OCI-LY1 (cell line): ENCODE results near the gene CREBRF.

Source experiments
- H2AFZ ChIP-seq: fragments of 200-600 bp; sonication (generic), shearing (Covaris generic); 2 replicates; pipeline ENCODE4 v1.6.0; 2014; ENCODE audit warnings: antibody characterized with exemption, mild to moderate bottlenecking, low read length
- H3F3A ChIP-seq: fragments of 200-600 bp; sonication (generic), shearing (Covaris generic); 2 replicates; pipeline ENCODE4 v1.6.0; 2014; ENCODE audit warnings: mild to moderate bottlenecking, antibody characterized with exemption, low read length, moderate library complexity; ENCODE audit not compliant: insufficient read depth
- H3K27ac ChIP-seq: fragments of 200-600 bp; sonication (generic); 2 replicates; pipeline ENCODE4 v1.5.1; 2014; ENCODE audit warnings: low read length, mixed run types, mild to moderate bottlenecking, low read depth; ENCODE audit not compliant: poor library complexity, severe bottlenecking
- H3K27me3 ChIP-seq: fragments of 200-600 bp; sonication (generic); 2 replicates; pipeline ENCODE4 v1.6.0; 2014; ENCODE audit warnings: antibody characterized with exemption, mild to moderate bottlenecking, low read length, moderate library complexity; ENCODE audit not compliant: insufficient read depth
- H3K36me3 ChIP-seq: fragments of 200-600 bp; sonication (generic); 2 replicates; pipeline ENCODE4 v1.6.1; 2014; ENCODE audit warnings: mild to moderate bottlenecking, antibody characterized with exemption, low read length, moderate library complexity, mixed read lengths; ENCODE audit not compliant: insufficient read depth
- H3K4me1 ChIP-seq: fragments of 200-600 bp; sonication (generic); 2 replicates; pipeline ENCODE4 v1.5.1; 2014; ENCODE audit warnings: mild to moderate bottlenecking, low read length, moderate library complexity; ENCODE audit not compliant: insufficient read depth, severe bottlenecking
- H3K4me2 ChIP-seq: fragments of 200-600 bp; sonication (generic), shearing (Covaris generic); 2 replicates; pipeline ENCODE4 v1.6.1; 2014; ENCODE audit warnings: low read length
- H3K4me3 ChIP-seq: fragments of 200-600 bp; sonication (generic); 2 replicates; pipeline ENCODE4 v1.5.1; 2014; ENCODE audit warnings: low read length, low read depth, mild to moderate bottlenecking, mixed read lengths; ENCODE audit not compliant: poor library complexity, severe bottlenecking
- H3K79me2 ChIP-seq: fragments of 200-600 bp; shearing (Covaris generic); 2 replicates; pipeline ENCODE4 v1.6.1; 2016; ENCODE audit warnings: mixed run types, low read length, mixed read lengths; ENCODE audit not compliant: insufficient read depth
- H3K9ac ChIP-seq: fragments of 200-600 bp; sonication (generic), shearing (Covaris generic); 2 replicates; pipeline ENCODE4 v1.6.1; 2014; ENCODE audit warnings: mild to moderate bottlenecking, low read length, mixed read lengths
- H3K9me2 ChIP-seq: fragments of 200-600 bp; sonication (generic), shearing (Covaris generic); 2 replicates; pipeline ENCODE4 v1.6.1; 2014; ENCODE audit warnings: low read depth, mild to moderate bottlenecking, low read length, mixed read lengths
- H3K9me3 ChIP-seq: fragments of 200-600 bp; shearing (Covaris generic); 2 replicates; pipeline ENCODE4 v1.6.1; 2014; ENCODE audit warnings: low read length, mixed read lengths
- H4K20me1 ChIP-seq: fragments of 200-600 bp; sonication (generic), shearing (Covaris generic); 2 replicates; pipeline ENCODE4 v1.6.0; 2016; ENCODE audit warnings: mild to moderate bottlenecking, low read length; ENCODE audit not compliant: insufficient read depth
- CTCF ChIP-seq: fragments of 200-600 bp; sonication (generic), shearing (Covaris generic); IDR thresholded peaks from 2 replicates; pipeline ENCODE4 v1.5.1; 2017; ENCODE audit warnings: mild to moderate bottlenecking, antibody characterized with exemption, low read length, moderate library complexity, mixed read lengths
- EZH2 ChIP-seq: fragments of 200-600 bp; sonication (generic), shearing (Covaris generic); IDR thresholded peaks from 2 replicates; pipeline ENCODE4 v1.8.0; 2017; ENCODE audit warnings: borderline replicate concordance, mixed run types, mild to moderate bottlenecking, antibody characterized with exemption, low read length, moderate library complexity, mixed read lengths

The CREBRF gene

GRCh38 chr5:173172166-173172565 is 116.0 kb downstream of the CREBRF start:
- Histone ChIP-seq H3K9ac (no peak overlapping the region), H4K20me1 (no peaks in the 10 kb centered on the region), H3K36me3 (no peaks in the 10 kb centered on the region), H3K9me2 (no peaks in the 10 kb centered on the region), H3K27ac (no peak overlapping the region), H3K4me1 (no peaks in the 10 kb centered on the region), H3K79me2 (no peaks in the 10 kb centered on the region), H3K4me3 (no peak overlapping the region), H3K27me3 (no peaks in the 10 kb centered on the region), H3F3A (no peaks in the 10 kb centered on the region), H2AFZ (no peak overlapping the region), H3K9me3 (no peaks in the 10 kb centered on the region), H3K4me2 (no peak overlapping the region)
- TF ChIP-seq EZH2 (no peak), CTCF (no peak)

- Histone ChIP-seq H2AFZ (no peak overlapping the region), H3K79me2 (no peaks in the 10 kb centered on the region), H3K4me3 (no peak overlapping the region), H3K27ac (no peak overlapping the region), H3K27me3 (no peaks in the 10 kb centered on the region), H4K20me1 (no peaks in the 10 kb centered on the region), H3K4me1 (no peaks in the 10 kb centered on the region), H3K9me2 (no peaks in the 10 kb centered on the region), H3K9me3 (no peaks in the 10 kb centered on the region), H3K4me2 (no peak overlapping the region), H3K36me3 (no peaks in the 10 kb centered on the region), H3K9ac (no peak overlapping the region), H3F3A (no peaks in the 10 kb centered on the region)
- TF ChIP-seq EZH2 (no peak), CTCF (no peak)
These were observed 119.4 kb downstream of the CREBRF start for GRCh38 chr5:173175523-173175922.

DNA sequence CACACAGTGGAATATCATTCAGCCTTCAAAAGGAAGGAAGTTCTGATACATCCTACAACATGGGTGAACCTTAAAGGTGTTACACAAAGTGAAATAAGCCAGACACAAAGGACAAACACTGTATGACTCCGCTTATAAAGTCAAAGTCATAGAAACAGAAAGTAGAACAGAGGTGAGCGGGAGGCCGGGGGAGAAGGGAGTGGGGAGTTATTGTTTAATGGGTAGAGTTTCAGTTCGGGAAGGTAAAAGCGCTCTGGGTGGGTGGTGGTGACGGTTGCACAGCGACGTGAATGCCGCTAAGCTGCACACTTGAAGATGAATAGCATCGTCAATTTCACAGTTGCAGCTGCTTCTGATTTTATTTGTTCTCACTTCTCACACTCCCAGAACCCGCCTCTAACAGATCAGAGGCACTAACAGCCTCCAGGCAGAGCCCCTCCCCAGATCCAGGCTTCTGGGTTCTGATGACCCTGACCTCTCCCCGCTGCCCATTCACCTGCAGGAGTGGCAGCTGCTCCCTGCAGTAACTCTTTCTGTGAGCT is 122.3 kb downstream of the CREBRF start:
- H3K9me3 ChIP-seq, result no peaks in the 10 kb centered on the region
- no peak overlapping the region for H3K4me2 ChIP-seq
- H4K20me1 ChIP-seq, result no peaks in the 10 kb centered on the region
- TF ChIP-seq CTCF (no peak), EZH2 (no peak)
- H3K9ac ChIP-seq, result no peak overlapping the region
- H3K27ac ChIP-seq, result no peak overlapping the region
- no peaks in the 10 kb centered on the region for H3F3A ChIP-seq
- no peaks in the 10 kb centered on the region for H3K4me1 ChIP-seq
- no peak overlapping the region for H3K4me3 ChIP-seq
- no peaks in the 10 kb centered on the region for H3K27me3 ChIP-seq
- H3K36me3 ChIP-seq, result no peaks in the 10 kb centered on the region
- H3K79me2 ChIP-seq, result no peaks in the 10 kb centered on the region
- H3K9me2 ChIP-seq, result no peaks in the 10 kb centered on the region
- H2AFZ ChIP-seq, result no peak overlapping the region
